Fibroblast of mammary gland (primary cell): Measurements from ENCODE around the gene COX10.

ENCODE experiments used
- DNase-seq: peaks from one replicate; pipeline ENCODE4 v3.0.0-alpha.2; 2010; ENCODE audit warnings: low read depth
- H3K4me3 ChIP-seq: 2 replicates; pipeline ENCODE4 v1.5.1; 2011; ENCODE audit warnings: low read depth, mild to moderate bottlenecking, low read length, moderate library complexity; ENCODE audit not compliant: control insufficient read depth
- TF ChIP-seq, protein P1 (sequence below): conservative IDR thresholded peaks from 2 replicates; pipeline ENCODE4 v1.5.1; 2011; ENCODE audit warnings: low read depth, low read length, inconsistent platforms; ENCODE audit not compliant: control insufficient read depth, insufficient read depth

Gene COX10

GRCh38 chr17:14125518-14126137 is 56.3 kb downstream of the COX10 start:
- DNase-seq, result no peak
- H3K4me3 ChIP-seq, result no peak overlapping the region
- TF ChIP-seq, protein P1, sequence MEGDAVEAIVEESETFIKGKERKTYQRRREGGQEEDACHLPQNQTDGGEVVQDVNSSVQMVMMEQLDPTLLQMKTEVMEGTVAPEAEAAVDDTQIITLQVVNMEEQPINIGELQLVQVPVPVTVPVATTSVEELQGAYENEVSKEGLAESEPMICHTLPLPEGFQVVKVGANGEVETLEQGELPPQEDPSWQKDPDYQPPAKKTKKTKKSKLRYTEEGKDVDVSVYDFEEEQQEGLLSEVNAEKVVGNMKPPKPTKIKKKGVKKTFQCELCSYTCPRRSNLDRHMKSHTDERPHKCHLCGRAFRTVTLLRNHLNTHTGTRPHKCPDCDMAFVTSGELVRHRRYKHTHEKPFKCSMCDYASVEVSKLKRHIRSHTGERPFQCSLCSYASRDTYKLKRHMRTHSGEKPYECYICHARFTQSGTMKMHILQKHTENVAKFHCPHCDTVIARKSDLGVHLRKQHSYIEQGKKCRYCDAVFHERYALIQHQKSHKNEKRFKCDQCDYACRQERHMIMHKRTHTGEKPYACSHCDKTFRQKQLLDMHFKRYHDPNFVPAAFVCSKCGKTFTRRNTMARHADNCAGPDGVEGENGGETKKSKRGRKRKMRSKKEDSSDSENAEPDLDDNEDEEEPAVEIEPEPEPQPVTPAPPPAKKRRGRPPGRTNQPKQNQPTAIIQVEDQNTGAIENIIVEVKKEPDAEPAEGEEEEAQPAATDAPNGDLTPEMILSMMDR, result no peak

DNA sequence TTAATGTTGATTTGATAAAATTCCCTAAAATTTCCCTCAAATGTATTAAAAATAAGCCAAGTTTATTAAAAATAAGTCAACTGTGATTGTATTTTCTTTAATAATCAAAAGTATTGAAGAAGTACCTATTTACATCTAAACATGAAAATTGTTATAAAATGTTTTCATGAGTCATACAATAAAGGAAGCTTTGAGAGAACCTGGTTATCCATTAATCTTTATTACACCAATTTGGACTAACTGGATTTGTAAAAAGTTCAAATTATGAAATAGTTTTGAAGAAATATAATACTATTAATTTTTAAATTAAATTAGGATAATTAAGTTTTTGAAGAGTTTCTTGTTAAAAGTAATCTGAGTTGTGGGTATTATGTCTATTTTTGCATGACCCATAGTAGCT is 63.8 kb downstream of the COX10 start:
- DNase-seq, result no peak
- TF ChIP-seq, protein P1, result no peak
- no peak overlapping the region for H3K4me3 ChIP-seq

- TF ChIP-seq, protein P1, result no peak
- H3K4me3 ChIP-seq, result no peak overlapping the region
- DNase-seq, result no peak
Observed at GRCh38 chr17:14134456-14134855, 65.2 kb downstream of the COX10 start.

GRCh38 chr17:14135906-14136590 is 66.7 kb downstream of the COX10 start:
- no peak for DNase-seq

DNA sequence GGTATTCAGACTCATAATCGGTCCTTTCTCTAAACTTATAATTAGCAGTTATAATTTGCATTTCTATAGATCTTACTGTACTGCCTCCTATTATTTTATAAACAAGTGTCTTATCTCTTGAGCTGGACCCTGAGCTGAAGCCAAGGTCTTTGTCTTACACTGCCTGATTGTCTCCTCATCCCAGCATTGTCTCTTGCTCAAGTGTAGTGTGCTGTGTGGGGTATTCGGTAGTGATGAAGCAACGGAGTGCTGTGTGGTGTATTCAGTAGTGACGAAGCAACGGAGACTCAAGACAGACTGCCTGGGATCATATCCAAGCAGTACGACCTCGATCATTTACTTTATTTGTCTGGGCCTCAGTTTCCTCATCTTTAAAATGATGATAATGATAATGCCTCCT is 69.3 kb downstream of the COX10 start:
- TF ChIP-seq, protein P1, result no peak
- H3K4me3 ChIP-seq, result no peak overlapping the region
- no peak for DNase-seq

More at GRCh38 chr17:14135906-14136590, 66.7 kb downstream of the COX10 start:
- TF ChIP-seq, protein P1, result no peak
- H3K4me3 ChIP-seq, result no peak overlapping the region

GRCh38 chr17:14143688-14144087 is 74.4 kb downstream of the COX10 start:
- no peak overlapping the region for H3K4me3 ChIP-seq
- peak; percentile 43 for DNase-seq
- TF ChIP-seq, protein P1, result no peak
